Transverse colon (tissue), 4 donors: ENCODE data around the gene WNT5B.

Experiments used
- POLR2AphosphoS5 ChIP-seq, 3 donors: sonication (generic); formaldehyde crosslinking; IDR thresholded peaks; one replicate each; pipeline ENCODE4 v1.6.1; 2016; ENCODE audit warnings: antibody characterized with exemption in 3 of 3
- TF ChIP-seq, protein P1 (sequence below), 5 experiments: fragments of 200-600 bp in 3 of 5; fragments of 450-650 bp in 2 of 5; sonication (generic) in 3 of 5; IDR thresholded peaks; 1 replicate in 2 of 5; 2 replicates in 3 of 5; pipeline ENCODE4 v1.5.1; 2016 to 2017; ENCODE audit warnings: antibody characterized with exemption in 5 of 5, inconsistent platforms in 3 of 5, mild to moderate bottlenecking in 2 of 5, moderate library complexity in 1 of 5

GRCh38 chr12:1634590-1635191 lies 5.7 kb downstream of the WNT5B start:
- TF ChIP-seq POLR2AphosphoS5 (IDR thresholded peaks at IDR 0.05) = no peak
- TF ChIP-seq, protein P1, sequence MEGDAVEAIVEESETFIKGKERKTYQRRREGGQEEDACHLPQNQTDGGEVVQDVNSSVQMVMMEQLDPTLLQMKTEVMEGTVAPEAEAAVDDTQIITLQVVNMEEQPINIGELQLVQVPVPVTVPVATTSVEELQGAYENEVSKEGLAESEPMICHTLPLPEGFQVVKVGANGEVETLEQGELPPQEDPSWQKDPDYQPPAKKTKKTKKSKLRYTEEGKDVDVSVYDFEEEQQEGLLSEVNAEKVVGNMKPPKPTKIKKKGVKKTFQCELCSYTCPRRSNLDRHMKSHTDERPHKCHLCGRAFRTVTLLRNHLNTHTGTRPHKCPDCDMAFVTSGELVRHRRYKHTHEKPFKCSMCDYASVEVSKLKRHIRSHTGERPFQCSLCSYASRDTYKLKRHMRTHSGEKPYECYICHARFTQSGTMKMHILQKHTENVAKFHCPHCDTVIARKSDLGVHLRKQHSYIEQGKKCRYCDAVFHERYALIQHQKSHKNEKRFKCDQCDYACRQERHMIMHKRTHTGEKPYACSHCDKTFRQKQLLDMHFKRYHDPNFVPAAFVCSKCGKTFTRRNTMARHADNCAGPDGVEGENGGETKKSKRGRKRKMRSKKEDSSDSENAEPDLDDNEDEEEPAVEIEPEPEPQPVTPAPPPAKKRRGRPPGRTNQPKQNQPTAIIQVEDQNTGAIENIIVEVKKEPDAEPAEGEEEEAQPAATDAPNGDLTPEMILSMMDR (IDR thresholded peaks at IDR 0.05) = peak; percentile 67 to 82 (median 75)
